GM21423 (cell line): ENCODE data around the gene RFXANK.
A peak's percentile ranks its signal among the peaks of the same experiment; 100 is the strongest.
"Not testable (repeated sequence)": the region's sequence is repeated elsewhere in the genome, so short reads cannot be mapped to it uniquely, and the experiment has no call there.

Experiments used
- ATAC-seq: cut with Tn5 transposase; IDR thresholded peaks from one replicate; pipeline ENCODE4 v1.9.1; 2021; ENCODE audit warnings: mild to moderate bottlenecking, moderate library complexity; ENCODE audit not compliant: unreplicated experiment

The RFXANK gene

DNA sequence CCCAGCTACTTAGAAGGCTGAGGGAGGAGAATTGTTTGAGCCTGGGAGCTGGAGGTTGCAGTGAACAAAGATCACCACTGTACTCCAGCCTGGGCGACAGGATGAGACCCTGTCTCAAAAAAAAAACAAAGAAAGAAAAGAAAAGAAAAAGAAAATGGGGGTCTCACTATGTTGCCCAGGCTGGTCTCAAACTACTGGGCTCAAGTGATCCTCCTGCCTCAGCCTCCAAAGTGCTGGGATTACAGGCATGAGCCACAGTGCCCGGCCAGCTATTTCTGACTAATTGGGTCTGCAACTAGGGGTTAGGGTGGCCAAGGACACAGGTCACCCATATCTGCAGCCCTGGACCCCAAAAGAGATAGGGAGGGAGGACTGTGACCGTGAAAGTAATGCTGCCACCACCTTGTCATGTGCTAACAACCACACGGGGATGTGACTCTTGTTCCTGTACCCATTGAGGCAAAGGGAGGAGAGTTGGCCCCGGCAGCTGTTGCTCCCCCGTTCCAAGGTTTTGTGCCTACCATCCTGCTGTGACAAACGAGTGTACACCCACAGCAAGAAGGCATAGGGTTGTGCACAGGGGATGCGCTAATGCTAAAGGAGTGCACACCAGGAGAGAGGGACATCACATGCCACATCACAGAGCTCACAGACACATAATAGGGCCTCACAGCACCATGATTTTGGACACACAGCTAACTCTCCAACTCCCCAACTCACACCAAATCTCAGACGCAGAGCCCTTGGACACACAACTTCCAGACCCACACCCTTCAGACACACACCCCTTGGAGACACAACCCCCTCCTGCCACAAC is 22.6 kb upstream of the RFXANK start:
- no peak for ATAC-seq

DNA sequence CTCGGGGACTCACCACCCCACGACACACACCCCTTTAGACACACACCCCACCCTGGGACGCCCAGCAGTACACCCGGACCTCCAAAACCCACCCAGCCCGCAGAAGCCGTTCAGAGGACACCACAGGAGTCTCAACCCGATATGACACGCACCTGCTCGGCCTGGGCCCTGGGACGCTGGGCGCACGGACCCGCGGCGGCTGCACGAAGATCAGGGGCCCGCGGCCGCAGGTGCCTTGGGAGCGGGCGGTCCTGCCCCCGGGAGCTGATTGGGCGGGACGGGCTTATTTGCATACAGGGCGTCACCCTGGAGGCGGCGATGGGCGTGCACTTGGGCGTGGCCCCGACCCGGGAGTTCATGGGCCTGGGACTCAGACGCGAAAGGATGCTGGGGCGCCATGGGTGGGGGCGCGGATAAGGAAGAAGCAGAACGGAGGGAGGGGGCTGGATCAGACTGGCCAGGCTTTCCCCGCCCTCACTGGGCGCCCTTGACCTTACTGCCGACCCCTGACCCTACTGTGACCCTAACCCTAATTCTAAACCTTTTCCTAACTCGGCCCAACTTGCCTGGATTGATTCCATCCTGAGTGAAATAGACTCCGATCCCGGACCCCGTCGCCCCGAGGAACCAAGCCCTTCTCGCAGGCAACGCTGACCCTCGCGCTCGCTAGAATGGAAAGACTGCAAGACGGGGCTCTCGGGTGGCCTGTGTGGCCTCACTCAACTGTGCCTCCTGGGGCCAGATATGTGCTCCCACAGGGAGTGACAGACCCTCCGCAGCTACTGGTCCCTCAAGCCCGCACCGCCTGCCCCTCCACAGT is 21.8 kb upstream of the RFXANK start, which contains the start of gene MEF2B:
Gene MEF2B (minus strand): TSS at position 211 of the 820 bp plus-strand sequence. CDS start 19,528 bp downstream, outside the sequence.
- ATAC-seq, result peak; percentile 86

DNA sequence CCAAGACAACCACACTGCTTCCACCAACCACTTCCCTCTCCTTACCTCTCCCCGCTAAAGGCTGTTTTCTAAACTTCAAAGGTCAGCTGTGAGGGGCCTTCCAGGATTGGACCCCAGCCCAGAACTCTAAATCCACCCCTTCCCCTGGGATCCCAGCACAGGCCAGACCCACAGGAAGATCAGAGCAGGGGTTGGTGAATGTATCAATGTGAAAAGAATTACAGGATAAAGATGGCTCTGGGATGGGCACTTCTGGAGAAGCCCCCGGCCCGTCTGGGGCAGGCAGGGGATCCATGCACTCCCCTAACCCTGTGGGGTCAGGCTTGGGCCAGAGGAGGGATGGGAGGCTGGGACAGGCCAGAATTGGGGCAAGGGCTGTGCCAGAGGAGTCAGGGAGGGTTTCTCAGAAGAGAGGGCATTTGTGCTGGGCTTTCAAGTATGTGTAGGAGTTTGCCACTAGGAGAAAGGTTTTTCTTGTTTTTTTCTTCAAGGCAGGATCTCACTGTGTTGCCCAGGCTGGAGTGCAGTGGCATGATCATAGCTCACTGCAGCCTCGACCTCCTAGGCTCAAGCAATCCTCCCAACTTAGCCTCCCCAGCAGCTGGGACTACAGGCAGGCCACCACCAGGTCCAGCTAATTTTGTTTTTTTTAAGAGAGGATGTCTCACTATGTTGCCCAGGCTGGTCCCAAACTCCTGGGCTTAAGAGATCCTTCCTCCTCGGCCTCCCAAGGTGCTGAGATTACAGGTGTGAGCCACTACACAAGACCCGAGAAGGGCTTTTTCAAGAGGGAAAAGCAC is 21.0 kb upstream of the RFXANK start:
- ATAC-seq, result no peak

DNA sequence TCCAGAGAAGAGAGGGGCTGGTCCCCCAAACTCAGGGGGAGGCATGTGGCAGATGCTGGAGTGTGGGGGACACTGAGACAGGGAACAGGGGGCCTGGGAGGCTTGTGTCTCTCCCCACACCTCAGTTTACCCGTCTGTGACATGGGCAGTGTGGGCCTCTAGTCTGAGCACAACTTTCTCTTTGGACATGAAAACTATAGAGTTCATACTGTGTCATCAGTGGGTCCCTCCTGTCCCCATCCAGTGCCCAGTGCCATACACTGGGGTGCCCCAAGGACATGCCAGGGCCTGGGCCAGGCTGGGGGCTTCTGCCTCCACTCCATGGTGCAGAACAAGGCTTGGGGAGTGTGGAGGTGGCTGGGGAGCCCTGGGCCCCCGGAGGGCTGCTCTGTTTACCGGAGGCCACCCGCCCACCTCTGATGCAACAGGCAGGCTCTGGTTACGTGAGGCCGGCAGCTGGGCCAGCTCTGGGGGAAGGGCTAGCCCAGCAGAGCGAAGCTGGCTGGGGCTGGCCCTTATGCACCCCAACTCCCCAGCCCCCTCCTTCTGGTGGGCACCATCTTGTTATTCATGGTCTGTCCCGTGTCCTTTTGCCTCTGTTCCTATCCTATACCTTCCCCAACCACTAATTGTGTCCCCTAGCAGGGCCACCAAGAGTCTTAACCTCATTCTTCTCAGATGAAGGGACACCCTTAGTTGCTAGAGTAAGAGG is 20.1 kb upstream of the RFXANK start:
- no peak for ATAC-seq

DNA sequence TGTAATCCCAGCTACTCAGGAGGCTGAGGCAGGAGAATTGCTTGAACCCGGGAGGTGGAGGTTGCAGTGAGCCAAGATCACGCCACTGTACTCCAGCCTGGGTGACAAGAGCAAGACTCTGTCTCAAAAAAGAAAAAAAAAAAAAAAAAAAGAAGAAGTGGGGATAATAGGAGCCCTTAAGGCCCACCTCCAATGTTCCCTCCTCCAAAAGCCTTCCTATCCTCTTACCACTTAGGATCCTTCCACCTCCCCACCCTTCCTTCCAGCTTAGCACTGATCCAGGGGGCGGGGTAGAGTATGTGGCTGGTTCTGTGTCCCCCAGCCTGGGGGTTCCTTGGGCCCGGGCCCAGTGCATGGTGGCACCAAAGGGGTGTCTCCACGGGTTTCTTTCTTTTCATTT is 18.8 kb upstream of the RFXANK start:
- not testable (repeated sequence) for ATAC-seq

DNA sequence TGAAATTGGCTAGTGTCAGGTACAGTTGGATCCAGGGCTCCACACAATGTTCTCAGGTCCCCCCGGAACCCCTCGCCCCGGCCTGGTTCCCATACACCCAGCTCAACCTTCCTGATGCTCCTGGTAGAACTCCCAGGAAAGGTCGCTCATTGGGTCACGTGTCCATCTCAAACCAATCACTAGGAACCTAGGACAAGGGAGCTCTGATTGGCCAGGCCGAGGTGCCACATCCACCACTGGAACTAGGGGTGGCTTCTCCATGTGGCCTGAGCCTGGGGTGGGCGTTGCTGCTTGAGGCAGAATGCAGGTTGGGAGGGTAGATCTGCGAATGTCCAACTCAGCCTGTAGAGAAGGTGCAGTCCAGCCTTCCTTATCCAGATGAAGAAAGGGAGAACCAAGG is 15.1 kb upstream of the RFXANK start:
- no peak for ATAC-seq

DNA sequence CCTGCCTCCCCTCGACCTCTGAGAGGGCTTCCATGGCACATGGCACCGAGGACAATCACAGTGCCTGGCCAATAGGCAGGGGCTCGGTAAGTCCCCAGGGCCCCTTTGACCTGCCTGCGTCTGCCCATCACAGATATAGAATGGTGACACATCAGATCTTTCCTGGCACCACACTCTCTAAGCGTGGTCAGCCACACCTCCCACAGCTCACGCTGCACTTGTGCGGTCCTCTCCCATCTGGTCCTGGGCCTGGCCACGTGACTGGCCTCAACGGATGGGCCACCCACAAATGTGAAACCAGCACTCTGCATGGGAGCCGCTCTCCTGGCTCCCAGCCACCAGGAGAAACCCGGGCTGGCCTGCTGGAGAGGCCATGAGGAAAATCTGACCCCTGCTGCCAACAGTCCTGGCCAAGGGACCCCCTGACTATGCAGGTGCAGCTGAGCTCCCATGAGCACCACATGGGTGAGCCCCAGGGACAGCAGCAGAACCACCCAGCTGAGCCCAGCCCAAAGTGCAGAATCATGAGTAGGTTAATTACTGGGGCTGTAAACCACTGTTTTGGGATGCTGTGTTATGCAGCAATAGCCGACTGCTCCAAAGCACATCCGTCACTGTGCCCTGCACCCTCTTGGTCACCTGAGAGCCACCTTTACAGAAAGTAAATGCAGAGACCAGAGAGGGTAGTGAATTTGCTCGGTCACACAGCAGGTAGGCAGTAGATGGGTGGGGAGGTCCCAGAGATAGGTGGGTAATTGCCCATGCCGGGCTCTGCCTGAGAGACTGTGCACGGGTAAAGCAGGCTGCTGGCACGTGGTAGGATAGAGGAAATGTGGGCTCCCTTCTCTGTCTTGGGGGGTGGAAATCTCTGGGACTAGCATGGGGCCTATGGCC is 12.3 kb upstream of the RFXANK start:
- no peak for ATAC-seq

DNA sequence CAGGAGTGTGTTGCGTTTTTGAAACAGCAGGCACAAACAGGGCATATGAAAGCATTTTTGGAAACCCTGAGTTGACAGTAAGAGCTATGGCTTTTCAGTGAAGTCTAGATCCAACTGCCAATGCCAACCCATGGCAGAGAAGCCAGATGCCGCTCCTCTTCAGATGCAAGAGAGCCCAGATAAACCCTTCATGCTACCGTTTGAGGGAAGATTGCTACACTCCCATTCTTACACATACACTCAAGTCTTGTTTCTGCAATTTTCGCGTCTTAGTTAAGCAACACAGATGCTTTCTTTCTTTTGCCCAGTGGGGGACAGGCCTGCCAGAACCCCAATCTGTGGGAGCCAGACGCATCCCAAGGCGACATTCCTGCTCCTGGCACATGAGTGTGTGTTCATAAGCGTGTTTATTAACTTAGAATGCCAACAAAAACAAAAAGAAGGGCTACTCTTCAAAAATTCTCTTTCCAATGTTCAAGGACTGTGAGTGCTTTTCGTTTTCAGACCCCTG is 10.5 kb upstream of the RFXANK start:
- no peak for ATAC-seq

DNA sequence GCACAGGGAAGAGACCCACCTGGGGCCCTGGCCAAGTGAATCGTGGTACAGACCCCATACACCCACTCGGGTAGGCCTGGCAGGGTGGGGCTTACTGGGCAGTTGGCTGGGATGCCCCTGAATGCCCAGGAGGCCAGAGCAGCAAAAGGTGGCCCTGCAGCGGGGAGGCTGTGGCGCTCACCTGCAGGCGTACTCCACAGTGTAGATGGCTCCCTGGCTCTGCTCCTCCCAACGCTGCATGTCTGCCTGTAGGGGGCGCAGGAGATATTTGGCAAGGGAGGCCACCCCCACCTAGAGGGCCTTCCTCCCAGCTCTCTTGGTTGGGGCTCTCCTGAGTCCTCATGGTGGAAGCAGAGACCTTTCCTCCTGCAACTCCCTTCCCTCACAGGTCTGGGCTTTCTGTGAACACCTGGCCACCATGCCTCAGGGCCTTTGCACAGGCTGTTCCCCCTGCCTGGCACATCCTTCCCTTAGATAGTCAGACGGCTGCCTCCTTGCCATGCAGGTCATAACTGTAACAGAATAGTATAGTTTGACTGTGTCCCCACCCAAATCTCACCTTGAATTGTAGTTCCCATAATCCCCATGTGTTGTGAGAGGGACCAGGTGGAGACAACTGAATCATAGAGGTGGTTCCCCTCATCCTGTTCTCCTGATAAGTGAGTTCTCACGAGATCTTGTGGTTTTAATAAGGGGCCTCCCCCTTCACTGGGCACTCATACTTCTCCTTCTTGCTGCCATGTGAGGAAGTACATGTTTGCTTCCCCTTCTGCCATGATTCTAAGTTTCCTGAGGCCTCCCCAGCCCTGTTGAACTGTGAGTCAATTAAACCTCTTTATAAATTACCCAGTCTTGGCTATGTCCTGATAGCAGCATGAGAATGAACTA is 6.0 kb upstream of the RFXANK start:
- ATAC-seq, result no peak

DNA sequence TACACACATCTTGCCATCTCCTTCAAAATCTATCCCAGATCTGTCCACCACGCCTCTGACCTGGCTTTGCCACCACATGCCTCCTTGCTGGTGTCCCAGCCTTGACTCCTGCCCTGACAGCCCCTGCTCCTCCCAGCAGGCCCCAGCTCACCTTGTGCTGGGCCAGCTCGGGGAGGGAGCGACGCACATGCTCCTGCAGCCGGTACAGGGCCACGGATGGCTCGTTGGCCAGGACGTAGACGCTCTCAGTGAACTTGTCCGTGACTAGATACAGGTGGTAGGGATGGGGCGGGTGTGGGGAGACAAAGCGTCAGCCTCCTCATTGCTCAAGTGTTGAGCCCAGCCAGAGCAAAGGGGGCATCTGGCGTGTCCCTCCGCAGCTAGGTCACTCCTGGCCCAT is 5.3 kb upstream of the RFXANK start:
- no peak for ATAC-seq

DNA sequence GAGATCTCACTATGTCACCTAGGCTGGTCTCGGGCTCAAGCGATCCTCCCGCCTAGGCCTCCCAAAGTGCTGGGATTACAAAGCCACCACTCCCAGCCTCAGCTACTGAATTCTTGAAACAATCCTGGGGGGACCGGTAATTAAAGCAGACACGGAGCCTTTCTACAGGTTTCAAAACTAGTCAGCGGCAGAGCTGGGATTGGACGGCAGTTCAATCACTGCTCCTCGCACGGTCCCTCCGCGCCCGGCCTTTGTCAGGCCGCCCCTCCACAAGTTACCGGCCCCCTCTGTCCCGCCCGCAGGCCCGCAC is 335 bp upstream of the RFXANK start:
- no peak for ATAC-seq

DNA sequence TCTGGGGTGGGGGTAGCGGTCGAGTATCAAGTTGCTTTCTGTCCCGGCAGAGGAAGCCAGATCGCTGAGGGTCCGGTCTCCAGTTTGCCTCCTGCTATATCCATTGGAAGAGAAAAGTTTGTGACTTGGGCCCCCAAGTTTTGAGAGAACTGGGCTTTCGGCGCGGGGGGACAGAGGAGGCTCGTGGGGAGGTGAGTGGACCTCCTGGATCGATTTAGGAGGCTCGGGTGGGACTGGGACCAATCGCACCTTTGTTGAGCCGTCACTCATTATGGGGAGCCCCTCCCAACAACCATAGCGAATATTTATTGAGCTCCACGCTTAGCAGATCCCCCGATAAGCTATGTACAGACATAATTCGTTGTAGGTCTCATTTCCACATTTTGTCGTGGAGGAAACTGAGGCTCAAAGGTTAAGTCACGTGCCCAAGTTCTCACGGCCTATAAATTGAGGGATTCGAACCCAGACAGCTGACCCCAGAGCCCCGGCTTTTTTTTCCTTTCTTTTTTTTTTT is 909 bp downstream of the RFXANK start:
- no peak for ATAC-seq

DNA sequence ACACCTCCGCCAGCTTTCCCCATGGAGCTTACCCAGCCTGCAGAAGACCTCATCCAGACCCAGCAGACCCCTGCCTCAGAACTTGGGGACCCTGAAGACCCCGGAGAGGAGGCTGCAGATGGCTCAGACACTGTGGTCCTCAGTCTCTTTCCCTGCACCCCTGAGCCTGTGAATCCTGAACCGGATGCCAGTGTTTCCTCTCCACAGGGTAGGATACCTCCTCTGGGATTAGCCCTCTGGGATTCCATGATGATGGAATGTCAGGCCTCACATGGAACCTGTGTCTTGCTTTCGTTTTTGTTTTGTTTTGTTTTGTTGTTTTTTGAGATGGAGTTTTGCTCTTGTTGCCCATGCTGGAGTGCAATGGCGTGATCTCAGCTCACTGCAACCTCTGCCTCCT is 1.9 kb downstream of the RFXANK start:
- ATAC-seq, result no peak

DNA sequence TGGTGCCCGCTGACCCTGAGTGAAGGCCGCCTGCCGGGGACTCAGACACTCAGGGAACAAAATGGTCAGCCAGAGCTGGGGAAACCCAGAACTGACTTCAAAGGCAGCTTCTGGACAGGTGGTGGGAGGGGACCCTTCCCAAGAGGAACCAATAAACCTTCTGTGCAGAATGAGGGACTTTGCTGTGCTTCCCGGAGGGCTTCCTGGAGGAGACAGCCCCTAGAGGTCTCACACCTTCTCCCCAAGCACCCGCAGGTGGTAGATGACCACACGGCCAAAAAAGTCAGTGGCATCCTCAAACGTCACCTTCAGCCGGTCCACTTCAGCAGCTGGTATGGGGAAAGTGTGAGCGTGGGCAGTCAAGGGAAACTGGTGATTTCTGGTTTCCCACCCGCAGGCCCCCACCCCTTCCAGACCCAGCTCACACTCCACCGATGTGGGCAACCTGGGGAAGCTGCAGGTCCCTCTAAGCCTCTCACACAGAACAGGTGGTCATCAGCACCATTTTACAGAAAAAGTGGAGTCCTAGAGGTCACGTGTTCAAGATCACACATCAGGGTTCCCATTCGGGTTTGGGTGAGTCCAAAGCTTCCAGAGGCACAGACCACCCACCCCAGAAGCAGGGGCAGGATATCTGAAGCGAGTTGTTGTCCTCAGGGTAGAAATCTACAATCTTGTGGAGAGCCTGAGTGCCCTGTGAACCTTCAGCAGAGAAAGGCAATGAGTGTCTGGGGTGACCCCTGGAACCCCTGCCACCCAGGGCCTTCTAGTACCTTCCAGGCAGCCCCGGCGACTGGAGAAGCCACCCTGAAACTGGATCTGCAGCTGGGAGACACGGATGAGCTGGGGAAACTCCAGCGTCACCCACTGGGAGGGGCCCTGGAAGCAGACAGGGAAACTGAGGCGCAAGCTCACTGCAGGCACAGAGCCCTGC is 9.9 kb downstream of the RFXANK start:
- ATAC-seq, result no peak

DNA sequence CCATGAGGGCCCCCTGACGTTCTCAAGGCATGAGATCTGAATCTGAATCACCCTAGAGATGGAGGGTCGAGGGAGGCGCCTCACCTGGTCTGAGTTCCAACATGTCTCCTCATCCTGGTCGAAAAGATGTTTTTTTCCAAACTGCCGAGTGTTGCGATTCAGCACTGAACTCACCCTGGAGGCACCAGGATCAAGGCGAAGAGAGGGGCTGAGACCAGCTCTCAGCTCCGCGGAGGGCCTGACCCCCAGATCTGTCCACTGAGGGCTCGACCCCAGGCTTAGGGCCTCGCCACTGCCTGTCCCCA is 10.6 kb downstream of the RFXANK start:
- no peak for ATAC-seq

DNA sequence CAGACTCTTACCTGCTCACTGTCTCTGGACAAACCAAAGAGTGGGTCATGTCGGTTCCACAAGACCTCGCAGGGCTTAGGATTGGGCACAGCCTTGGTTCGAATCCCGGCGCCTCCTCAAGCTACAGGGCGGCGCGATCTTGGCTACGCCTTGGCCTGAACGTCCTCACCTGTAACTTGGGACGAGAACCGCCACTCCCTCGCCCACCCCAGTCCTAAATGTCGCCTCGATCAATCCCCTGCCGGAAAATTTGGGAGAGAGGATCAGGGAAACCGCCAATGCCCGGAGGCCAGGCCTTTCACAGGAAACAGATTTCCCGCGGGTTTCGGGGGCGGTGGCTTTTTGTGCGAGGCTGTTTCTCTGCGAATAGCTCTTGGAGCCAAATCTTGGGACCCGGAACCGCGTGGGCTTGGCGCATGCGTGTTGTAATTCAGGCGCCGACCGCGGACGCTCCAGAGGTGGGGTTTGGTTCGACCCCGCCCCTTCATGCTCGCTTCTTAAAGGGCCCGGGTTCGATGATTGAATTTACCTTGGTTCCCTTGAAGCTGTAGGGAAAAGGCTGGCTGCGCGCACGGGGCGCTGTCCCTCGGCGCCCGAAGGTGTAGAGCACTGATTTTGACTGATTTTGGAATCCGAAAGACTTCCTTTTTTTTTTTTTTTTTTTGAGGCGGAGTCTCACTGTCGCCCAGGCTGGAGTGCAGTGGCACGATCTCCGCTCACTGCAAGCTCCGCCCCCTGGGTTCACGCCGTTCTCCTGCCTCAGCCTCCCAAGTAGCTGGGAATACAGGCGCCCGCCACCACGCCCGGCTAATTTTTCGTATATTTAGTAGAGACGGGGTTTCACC is 11.2 kb downstream of the RFXANK start, which contains the start of gene NR2C2AP:
Gene NR2C2AP (minus strand): TSS at position 403 of the 845 bp plus-strand sequence. CDS start 354 bp downstream, at position 49.
- ATAC-seq, result peak; percentile 79
